GM12892 (cell line): ENCODE results near the gene FGF5. TPM values are rescaled to one million over a fixed set of nuclear protein-coding genes. Genes with fewer than 3 reads are reported as not detected.
A peak's percentile ranks its signal among the peaks of the same experiment; 100 is the strongest.

ENCODE experiments used
- DNase-seq: peaks from one replicate; pipeline ENCODE4 v3.0.0; 2011; ENCODE audit not compliant: insufficient read length
- FAIRE-seq: peaks from 2 replicates; lab custom pipeline; 2011; peaks lifted over from hg19 to GRCh38; lab: Jason Lieb, UNC
- POLR2A ChIP-seq: IDR thresholded peaks from 2 replicates; pipeline ENCODE4 v1.6.1; 2011; ENCODE audit warnings: low read depth, low read length, control low read depth
- POLR2AphosphoS5 ChIP-seq: IDR thresholded peaks from 2 replicates; pipeline ENCODE4 v1.6.1; 2011; ENCODE audit warnings: low read depth, low read length, control low read depth
- TAF1 ChIP-seq: IDR thresholded peaks from 2 replicates; pipeline ENCODE4 v1.6.1; 2011; ENCODE audit warnings: low read depth, mild to moderate bottlenecking, control low read depth, low read length, borderline replicate concordance
- polyA plus RNA-seq: library from polyadenylated mRNA; unstranded; fragments of >200 nt; gene quantifications from one replicate; pipeline ENCODE4 v1.2.1, GENCODE V29; 2012; ENCODE audit warnings: missing spikeins, inconsistent platforms; ENCODE audit not compliant: missing spikeins

The FGF5 gene, protein sequence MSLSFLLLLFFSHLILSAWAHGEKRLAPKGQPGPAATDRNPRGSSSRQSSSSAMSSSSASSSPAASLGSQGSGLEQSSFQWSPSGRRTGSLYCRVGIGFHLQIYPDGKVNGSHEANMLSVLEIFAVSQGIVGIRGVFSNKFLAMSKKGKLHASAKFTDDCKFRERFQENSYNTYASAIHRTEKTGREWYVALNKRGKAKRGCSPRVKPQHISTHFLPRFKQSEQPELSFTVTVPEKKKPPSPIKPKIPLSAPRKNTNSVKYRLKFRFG
- not detected for polyA plus RNA-seq

DNA sequence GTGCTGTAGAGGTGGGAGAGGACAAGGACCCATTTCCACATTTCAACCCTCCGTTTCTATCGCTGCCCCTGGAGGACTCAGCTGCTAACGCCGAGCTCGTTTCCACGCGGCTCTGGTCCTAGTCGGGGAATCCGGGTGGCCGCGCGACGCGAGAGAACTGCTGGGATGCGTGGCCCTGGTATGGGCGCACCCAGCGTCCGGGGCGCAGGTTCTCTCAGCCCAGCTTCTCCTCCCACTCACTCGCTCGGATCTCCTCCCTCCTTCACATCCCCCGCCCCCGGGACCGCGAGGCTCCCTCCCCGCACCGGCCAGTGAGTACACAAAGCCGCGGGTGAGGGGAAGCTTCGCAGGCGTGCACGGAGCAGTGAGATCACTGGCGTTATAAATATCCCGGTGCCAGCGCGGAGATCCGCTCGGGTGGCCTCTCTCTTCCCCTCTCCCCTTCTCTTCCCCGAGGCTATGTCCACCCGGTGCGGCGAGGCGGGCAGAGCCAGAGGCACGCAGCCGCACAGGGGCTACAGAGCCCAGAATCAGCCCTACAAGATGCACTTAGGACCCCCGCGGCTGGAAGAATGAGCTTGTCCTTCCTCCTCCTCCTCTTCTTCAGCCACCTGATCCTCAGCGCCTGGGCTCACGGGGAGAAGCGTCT lies at the start of gene FGF5:
Gene FGF5 (plus strand): TSS at position 412 of the 649 bp plus-strand sequence. CDS start 161 bp downstream, at position 573.
- no peak for TF ChIP-seq POLR2A
- no peak for TF ChIP-seq TAF1
- FAIRE-seq: no peak
- DNase-seq: peak; percentile 28

DNA sequence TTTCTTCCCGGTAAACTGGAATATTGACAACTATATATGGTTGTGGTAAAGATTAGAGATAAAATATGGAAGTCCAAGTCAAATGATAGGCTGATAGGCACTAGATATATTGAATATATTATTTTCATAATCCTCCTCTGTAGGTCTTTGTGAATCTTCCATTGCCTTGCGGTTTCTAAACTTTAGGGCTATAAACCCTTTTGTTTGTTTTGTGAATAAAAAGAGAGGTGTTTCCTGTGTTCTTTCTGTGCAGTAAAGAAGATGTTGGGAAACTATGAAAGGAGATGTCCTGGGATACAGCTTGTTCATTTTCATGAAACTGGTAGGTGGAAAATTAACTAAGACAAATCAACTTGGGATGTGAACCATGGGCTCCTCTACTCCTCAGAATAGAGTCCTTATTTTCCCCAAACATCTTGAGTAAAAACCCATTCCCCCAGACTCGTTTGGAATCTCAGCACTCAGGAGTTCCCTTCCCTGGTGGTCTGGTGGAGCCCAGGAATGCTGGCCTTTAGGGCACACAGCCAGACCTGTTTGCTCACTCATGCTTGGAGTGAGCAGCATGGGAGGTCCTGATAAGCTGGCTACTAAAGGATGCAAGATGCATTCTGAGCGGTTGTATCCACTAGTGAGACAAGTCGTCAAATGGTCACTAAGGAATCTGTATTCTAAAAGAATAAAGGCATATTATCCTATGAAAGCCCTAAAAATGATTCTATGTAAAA lies 47.0 kb upstream of the FGF5 start:
- DNase-seq: no peak
- no peak for FAIRE-seq
- TF ChIP-seq POLR2A (no peak), POLR2AphosphoS5 (no peak), TAF1 (no peak)

DNA sequence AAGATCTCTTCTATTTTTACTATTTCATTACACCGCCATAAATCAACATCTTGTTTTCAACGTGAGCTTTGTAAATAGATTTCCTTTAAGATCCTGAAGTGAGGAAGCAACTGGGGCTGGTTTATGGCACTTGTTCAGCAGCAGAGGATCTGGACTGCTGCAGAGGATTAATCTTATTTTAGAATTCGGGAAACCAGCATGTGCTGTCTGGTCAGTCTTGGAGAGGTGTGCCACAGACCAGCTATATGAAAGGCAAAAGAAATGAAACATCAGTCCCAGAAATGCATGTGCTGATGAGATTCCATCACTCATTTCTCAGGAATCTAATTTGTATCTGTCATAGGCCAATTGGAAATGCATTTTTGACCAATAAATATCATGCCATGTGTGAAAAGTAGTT lies 45.8 kb upstream of the FGF5 start:
- TF ChIP-seq POLR2A (no peak), POLR2AphosphoS5 (no peak), TAF1 (no peak)
- no peak for FAIRE-seq

DNA sequence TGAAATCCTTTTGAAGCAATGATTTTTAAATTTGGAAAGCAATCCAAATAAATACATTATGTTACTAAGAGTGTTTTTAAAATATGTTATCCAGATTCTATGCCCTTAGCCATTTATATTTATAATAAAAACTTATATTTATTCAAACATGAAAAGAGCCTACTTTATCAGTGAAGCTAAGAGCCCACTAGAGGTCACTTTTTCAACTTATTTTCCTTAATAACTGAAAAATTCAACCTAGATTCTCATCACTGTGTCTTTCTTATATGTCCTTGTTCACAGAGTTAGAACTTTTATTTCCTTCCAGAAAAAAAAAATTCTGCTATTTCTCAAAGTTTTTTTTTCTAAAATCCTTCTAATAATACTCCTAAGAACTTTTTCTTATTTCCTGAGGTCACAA lies 45.3 kb upstream of the FGF5 start:
- FAIRE-seq (no peak), DNase-seq (no peak)
- no peak for TF ChIP-seq POLR2A
- TF ChIP-seq POLR2AphosphoS5: no peak
- no peak for TF ChIP-seq TAF1

More for the DNA sequence above, 45.8 kb upstream of the FGF5 start:
- DNase-seq: no peak

DNA sequence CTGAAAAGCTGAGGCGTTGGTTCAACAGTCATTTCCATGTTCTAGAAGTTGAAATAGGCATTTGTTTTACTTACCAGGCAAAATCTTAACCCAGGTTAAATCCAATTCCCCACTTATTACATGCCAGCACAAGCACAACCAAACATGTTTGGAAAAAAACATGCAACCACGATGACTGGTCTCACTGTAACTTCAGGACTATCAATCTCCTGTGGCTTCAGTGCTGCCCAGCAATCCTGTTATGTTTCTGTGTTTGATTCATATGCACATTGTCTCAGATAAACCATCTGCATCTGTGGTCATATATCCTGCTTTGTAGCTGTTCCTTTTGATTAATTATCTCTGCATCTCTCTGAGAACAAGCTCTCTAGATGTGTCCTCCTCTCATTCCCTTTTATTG lies 40.9 kb upstream of the FGF5 start:
- DNase-seq (no peak), FAIRE-seq (peak; percentile 9)

DNA sequence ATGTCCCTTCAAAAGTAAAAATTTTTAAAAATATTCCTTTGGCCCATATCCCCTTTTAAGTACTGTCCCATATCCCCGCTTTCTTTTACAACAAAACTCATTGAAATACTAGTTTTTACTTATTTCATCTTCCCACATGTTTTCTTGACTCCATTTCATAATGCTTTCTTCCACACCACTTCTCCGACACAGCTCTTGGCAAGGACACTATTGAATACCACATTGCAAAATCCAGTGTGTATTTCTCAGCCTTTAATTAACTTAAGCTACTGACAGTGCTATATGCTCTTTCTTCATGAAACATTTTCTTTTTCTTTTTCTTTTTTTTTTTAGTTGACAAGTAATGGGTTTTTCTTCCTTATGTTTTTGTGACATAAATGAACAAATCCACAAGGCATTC lies 40.4 kb upstream of the FGF5 start:
- DNase-seq: no peak
- no peak for FAIRE-seq
- TF ChIP-seq POLR2AphosphoS5 (no peak), TAF1 (no peak), POLR2A (no peak)

More for the DNA sequence above, 40.9 kb upstream of the FGF5 start:
- no peak for TF ChIP-seq POLR2AphosphoS5
- TF ChIP-seq POLR2A: no peak
- TF ChIP-seq TAF1: no peak

DNA sequence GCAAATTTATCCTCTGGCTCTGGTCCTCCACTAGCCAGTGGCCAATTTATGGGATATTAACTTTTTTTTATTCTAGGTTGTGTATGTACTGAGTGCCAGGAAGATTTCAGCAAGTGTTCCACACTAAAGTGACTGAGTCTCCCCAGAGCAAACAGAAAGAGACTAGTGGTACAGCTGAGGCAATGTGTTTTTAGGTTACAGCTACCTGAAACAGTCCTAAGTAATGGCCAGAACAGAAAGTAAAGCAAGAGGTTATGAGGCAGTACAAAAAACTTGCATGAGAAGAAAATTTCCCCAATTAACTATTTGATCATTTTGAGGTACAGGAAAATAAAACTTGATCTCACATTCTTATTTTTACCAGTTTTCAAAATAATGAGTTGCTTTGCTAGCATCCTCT lies 38.0 kb upstream of the FGF5 start:
- TF ChIP-seq POLR2A (no peak), TAF1 (no peak), POLR2AphosphoS5 (no peak)
- DNase-seq (no peak), FAIRE-seq (no peak)

DNA sequence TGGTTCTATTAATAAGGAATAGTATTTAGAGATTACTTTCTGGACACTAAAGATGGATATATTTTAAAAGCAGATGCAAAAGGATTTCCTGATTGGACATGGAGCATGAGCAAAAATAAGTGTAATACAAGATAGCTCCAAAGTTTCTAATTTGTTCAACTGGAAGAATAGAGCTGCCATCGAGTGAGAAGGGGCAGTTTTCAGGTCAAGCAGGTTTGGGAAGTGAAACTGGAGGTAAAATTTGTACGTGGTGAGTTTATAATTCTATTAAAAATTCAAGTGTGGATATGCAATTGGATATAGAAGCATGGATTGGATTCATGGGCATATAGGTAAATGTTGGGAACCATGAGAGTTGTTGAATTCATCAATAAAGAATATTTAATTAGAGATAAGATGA lies 37.3 kb upstream of the FGF5 start:
- FAIRE-seq: no peak
- no peak for TF ChIP-seq TAF1
- no peak for TF ChIP-seq POLR2AphosphoS5
- no peak for TF ChIP-seq POLR2A
- DNase-seq: no peak

DNA sequence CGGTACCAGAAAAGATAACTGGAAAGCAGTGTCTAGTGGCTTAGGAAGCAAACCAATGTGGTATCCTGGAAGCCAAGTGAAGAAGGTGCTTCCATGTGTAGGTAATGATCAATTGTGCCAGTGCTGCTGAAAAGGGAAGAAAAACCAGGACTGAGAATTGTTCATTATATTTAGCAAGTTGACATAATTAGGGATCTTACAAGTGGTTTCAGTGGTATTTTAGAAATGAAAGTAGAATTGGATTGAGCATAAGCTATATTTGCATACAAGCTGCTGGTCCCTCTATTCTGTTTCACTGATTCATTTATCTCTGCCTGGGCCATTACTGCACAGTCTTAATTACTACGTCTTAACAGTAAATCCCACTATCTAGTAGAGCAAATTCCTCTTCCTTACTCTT lies 36.9 kb upstream of the FGF5 start:
- peak; percentile 48 for FAIRE-seq
- TF ChIP-seq TAF1: no peak
- no peak for TF ChIP-seq POLR2A
- no peak for TF ChIP-seq POLR2AphosphoS5
- no peak for DNase-seq

DNA sequence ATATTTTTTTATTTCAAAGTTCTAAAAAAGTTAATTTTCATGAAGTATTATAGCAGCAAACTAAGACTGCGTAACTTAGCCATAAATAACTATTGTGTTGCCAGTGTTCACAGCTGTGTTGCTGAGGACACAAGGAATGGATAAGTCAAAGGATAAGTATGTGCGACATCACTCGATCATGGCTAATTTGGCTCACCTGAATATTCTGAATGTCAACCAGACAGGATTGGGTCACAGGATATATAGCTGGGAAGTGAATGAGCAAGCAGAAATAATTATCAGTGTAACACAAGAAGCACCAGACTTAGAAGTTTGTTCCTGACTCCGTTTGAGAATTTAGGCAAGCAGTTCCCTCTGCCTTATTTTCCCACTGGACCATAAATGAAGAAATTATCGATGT lies 35.3 kb upstream of the FGF5 start:
- DNase-seq (no peak), FAIRE-seq (no peak)
- no peak for TF ChIP-seq POLR2A
- TF ChIP-seq POLR2AphosphoS5: no peak
- TF ChIP-seq TAF1: no peak

DNA sequence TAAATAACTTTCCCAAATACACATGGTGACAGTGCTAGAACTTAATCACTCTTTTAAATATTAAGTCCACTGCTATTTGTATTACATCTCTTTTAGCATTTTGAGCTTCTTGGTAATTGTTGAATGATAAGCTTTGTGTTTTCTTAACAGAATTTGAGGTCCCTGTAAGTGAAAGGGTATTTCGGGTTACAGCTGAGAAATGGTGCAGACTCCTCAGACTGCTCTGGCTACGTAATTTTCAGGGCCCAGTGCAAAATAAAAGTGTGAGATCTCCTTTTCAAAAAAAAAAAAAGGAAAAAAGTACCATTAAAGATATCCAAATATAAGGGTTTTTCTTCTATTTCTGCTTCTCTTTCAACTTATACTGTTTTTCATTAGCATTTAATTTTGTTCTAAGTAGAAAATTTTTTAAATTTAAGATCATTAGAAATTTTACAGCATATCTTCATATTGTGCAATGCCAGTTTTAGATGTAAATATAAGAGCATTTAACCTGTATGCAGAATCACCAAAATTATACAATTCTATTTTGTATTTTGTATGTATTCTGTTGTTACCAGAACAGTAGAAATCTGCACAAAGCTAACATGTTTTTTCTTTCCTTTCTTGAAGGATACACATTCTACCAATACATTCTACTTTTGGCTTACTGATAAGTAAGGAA lies 33.6 kb upstream of the FGF5 start:
- DNase-seq: no peak
- no peak for FAIRE-seq
- no peak for TF ChIP-seq POLR2AphosphoS5
- TF ChIP-seq POLR2A: no peak
- TF ChIP-seq TAF1: no peak
